GM20431 (cell line): Measurements from ENCODE around the gene AKR1A1.
"Not testable (repeated sequence)": the region's sequence is repeated elsewhere in the genome, so short reads cannot be mapped to it uniquely, and the experiment has no call there.

Experiments used
- in situ Hi-C: fragments of 300-500 bp; cut with MseI, MboI; formaldehyde crosslinking; loops from one replicate; pipeline ENCODE4 v1.15.0; 2020; ENCODE audit warnings: low sequenced_read_pairs; ENCODE audit not compliant: unreplicated experiment

Gene AKR1A1

GRCh38 chr1:45566722-45567121, 16.1 kb downstream of the AKR1A1 start:
- in situ Hi-C loops: loop anchor here (5.0 kb wide), 1 partner anchor 64 kb away; the partner anchor contains the start of genes CCDC163 and MMACHC

GRCh38 chr1:45567911-45568310, 17.3 kb downstream of the AKR1A1 start:
- in situ Hi-C loops: loop anchor here (5.0 kb wide), 1 partner anchor 66 kb away; the partner anchor contains the start of genes CCDC163 and MMACHC

- in situ Hi-C loops: loop anchor here (5.0 kb wide), 1 partner anchor 66 kb away; the partner anchor contains the start of genes CCDC163 and MMACHC
These were observed 17.8 kb downstream of the AKR1A1 start for GRCh38 chr1:45568421-45568820.

- in situ Hi-C loops: loop anchor here (5.0 kb wide), 1 partner anchor 67 kb away; the partner anchor contains the start of genes CCDC163 and MMACHC
These were observed 18.9 kb downstream of the AKR1A1 start for GRCh38 chr1:45569571-45569961.

GRCh38 chr1:45569962-45570581, 19.4 kb downstream of the AKR1A1 start:
- in situ Hi-C loops: loop anchor here (5.0 kb wide), 1 partner anchor 68 kb away; the partner anchor contains the start of genes CCDC163 and MMACHC

GRCh38 chr1:45570631-45571030, 20.0 kb downstream of the AKR1A1 start:
- in situ Hi-C loops: no loop called here

- in situ Hi-C loops: no loop called here
These were observed 22.7 kb downstream of the AKR1A1 start for GRCh38 chr1:45573231-45573804.

- in situ Hi-C loops: no loop called here
These were observed 23.5 kb downstream of the AKR1A1 start for GRCh38 chr1:45574105-45574626.

- in situ Hi-C loops: no loop called here
These were observed 32.6 kb downstream of the AKR1A1 start for GRCh38 chr1:45583264-45583665.

- in situ Hi-C loops: no loop called here
These were observed 33.2 kb downstream of the AKR1A1 start, which contains the start of gene NASP for GRCh38 chr1:45583666-45584350. TSS of gene NASP (plus strand) at chr1:45584041. CDS start at chr1:45584147, 106 bp downstream.

GRCh38 chr1:45584351-45585109, 33.9 kb downstream of the AKR1A1 start:
- in situ Hi-C loops: no loop called here

- in situ Hi-C loops: no loop called here
These were observed 34.4 kb downstream of the AKR1A1 start for GRCh38 chr1:45585110-45585426.

- in situ Hi-C loops: no loop called here
These were observed 35.0 kb downstream of the AKR1A1 start for GRCh38 chr1:45585496-45586075.

GRCh38 chr1:45586769-45587168, 36.1 kb downstream of the AKR1A1 start:
- in situ Hi-C loops: no loop called here

- in situ Hi-C loops: no loop called here
These were observed 39.2 kb downstream of the AKR1A1 start for GRCh38 chr1:45589861-45590260.

- in situ Hi-C loops: no loop called here
These were observed 43.8 kb downstream of the AKR1A1 start for GRCh38 chr1:45594412-45594811.

GRCh38 chr1:45596765-45597164, 46.1 kb downstream of the AKR1A1 start:
- in situ Hi-C loops: not testable (repeated sequence)

- in situ Hi-C loops: no loop called here
These were observed 53.6 kb downstream of the AKR1A1 start for GRCh38 chr1:45604239-45604638.

GRCh38 chr1:45607404-45608074, 56.9 kb downstream of the AKR1A1 start:
- in situ Hi-C loops: no loop called here
